ENCODE data around the gene ANK3. TPM values are rescaled to one million over a fixed set of nuclear protein-coding genes. Genes with fewer than 3 reads are reported as not detected.
A peak's percentile ranks its signal among the peaks of the same experiment; 100 is the strongest.

The ANK3 gene
- total RNA-seq, 2 donors from 2014 or later, result 95.4 to 103 TPM

GRCh38 chr10:60008816-60009215, 380.9 kb downstream of the ANK3 start:
- no peak for ATAC-seq
- intact Hi-C loops (cut with DNase I, micrococcal nuclease), result no loop called here
- no peak for DNase-seq

GRCh38 chr10:60006062-60006461, 383.6 kb downstream of the ANK3 start:
- ATAC-seq (no peak), DNase-seq (no peak)
- intact Hi-C loops (cut with DNase I, micrococcal nuclease), result no loop called here

GRCh38 chr10:60003651-60004523, 385.8 kb downstream of the ANK3 start:
- ATAC-seq, result no peak
- DNase-seq, result no peak
- intact Hi-C loops (cut with DNase I, micrococcal nuclease), result no loop called here

GRCh38 chr10:60000747-60001146, 388.9 kb downstream of the ANK3 start:
- intact Hi-C loops (cut with DNase I, micrococcal nuclease), result no loop called here
- no peak for DNase-seq
- ATAC-seq, result no peak

- peak in 1 of 2 donors; percentile 40 for DNase-seq
- intact Hi-C loops (cut with DNase I, micrococcal nuclease), result no loop called here
- ATAC-seq, result peak; percentile 50
Observed at GRCh38 chr10:59997827-59998525, 391.7 kb downstream of the ANK3 start.

- intact Hi-C loops (cut with DNase I, micrococcal nuclease), result no loop called here
- DNase-seq (no peak), ATAC-seq (no peak)
Observed at GRCh38 chr10:59995862-59996261, 393.8 kb downstream of the ANK3 start.

- no peak for DNase-seq
- ATAC-seq, result no peak
- intact Hi-C loops (cut with DNase I, micrococcal nuclease), result no loop called here
Observed at GRCh38 chr10:59993931-59994330, 395.7 kb downstream of the ANK3 start.

- peak; percentile 96 for ATAC-seq
- intact Hi-C loops (cut with DNase I, micrococcal nuclease), result no loop called here
- peak; percentile 36 to 73 for DNase-seq
Observed at GRCh38 chr10:59991661-59992060, 398.0 kb downstream of the ANK3 start.

- intact Hi-C loops (cut with DNase I, micrococcal nuclease), result no loop called here
- DNase-seq (no peak), ATAC-seq (peak; percentile 74)
Observed at GRCh38 chr10:59991117-59991516, 398.6 kb downstream of the ANK3 start.

- intact Hi-C loops (cut with DNase I, micrococcal nuclease), result no loop called here
- ATAC-seq, result no peak
- no peak for DNase-seq
Observed at GRCh38 chr10:59985639-59986038, 404.0 kb downstream of the ANK3 start.

GRCh38 chr10:59984415-59984814, 405.3 kb downstream of the ANK3 start:
- DNase-seq (no peak), ATAC-seq (no peak)
- intact Hi-C loops (cut with DNase I, micrococcal nuclease), result no loop called here

GRCh38 chr10:59980356-59980755, 409.3 kb downstream of the ANK3 start:
- DNase-seq (no peak), ATAC-seq (no peak)
- intact Hi-C loops (cut with DNase I, micrococcal nuclease), result no loop called here

GRCh38 chr10:59977486-59977885, 412.2 kb downstream of the ANK3 start:
- ATAC-seq, result no peak
- intact Hi-C loops (cut with DNase I, micrococcal nuclease), result no loop called here
- DNase-seq, result no peak

GRCh38 chr10:59976909-59977308, 412.8 kb downstream of the ANK3 start:
- DNase-seq (no peak), ATAC-seq (no peak)
- intact Hi-C loops (cut with DNase I, micrococcal nuclease), result no loop called here

Data from left colon (tissue), 2 donors.